H1 (cell line): ENCODE data around the gene PLA2G2E.

Experiments used
- CHD1 ChIP-seq: IDR thresholded peaks from 2 replicates; pipeline ENCODE4 v1.6.1; 2012; ENCODE audit warnings: low read depth, low read length, improper control_type of control experiment
- CTCF ChIP-seq, 3 experiments: IDR thresholded peaks; 1 replicate in 2 of 3; 2 replicates in 1 of 3; pipeline versions ENCODE4 v1.5.1 to v1.6.1; 2011; ENCODE audit warnings: low read length in 3 of 3, mild to moderate bottlenecking in 3 of 3, inconsistent platforms in 2 of 3, low read depth in 1 of 3, moderate library complexity in 1 of 3; ENCODE audit not compliant: insufficient read depth in 1 of 3; ENCODE audit errors: control extremely low read depth in 1 of 3
- GABPA ChIP-seq: IDR thresholded peaks from 2 replicates; pipeline ENCODE4 v1.6.1; 2011; ENCODE audit warnings: mild to moderate bottlenecking, low read length, moderate library complexity, borderline replicate concordance; ENCODE audit not compliant: insufficient read depth
- HDAC6 ChIP-seq: IDR thresholded peaks from one replicate; pipeline ENCODE4 v1.7.1; 2012; ENCODE audit warnings: low read depth, mild to moderate bottlenecking, inconsistent platforms, low read length, moderate library complexity
- JUND ChIP-seq: IDR thresholded peaks from 2 replicates; pipeline ENCODE4 v1.6.1; 2011; ENCODE audit warnings: mild to moderate bottlenecking, improper control_type of control experiment, low read length
- TF ChIP-seq, protein P1 (sequence below): IDR thresholded peaks from 2 replicates; pipeline ENCODE4 v1.6.1; 2011; ENCODE audit warnings: low read depth, mild to moderate bottlenecking, low read length; ENCODE audit not compliant: insufficient read depth

DNA sequence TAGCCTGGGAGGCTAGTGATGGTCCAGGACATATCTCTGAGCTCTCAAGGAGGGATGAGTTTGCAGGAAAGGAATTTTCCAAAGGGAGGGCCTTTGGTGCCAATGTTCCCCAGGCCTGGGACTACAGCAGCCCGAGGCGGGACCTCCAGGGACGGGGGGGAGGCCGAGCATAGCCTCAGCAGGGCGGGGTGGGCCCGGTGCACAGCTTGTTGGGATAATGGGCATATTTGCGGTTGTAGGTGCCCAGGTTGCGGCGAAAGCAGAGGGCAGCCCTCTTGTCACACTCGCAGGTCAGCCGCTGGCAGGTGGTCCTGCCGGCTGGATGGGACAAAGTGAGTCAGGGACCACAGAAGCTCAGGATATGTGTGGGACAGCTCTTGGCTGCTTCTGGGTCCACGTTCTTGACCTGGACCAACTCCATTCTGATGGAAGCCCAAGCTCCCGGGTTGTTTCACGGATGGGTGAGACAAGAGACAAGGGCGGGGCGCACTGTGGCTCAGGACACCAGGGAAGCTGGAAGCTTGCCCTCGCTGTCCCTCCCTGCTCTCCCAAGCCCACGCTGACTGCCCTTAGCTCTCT, 3.2 kb downstream of the PLA2G2E start:
- TF ChIP-seq JUND (no peak), CTCF (IDR thresholded peaks at IDR 0.05; ENCODE audit: control extremely low read depth in 1 of 3, insufficient read depth in 1 of 3, low read depth in 1 of 3, low read length in 3 of 3) (no peak), CHD1 (no peak), GABPA (no peak), HDAC6 (no peak)
- TF ChIP-seq, protein P1, sequence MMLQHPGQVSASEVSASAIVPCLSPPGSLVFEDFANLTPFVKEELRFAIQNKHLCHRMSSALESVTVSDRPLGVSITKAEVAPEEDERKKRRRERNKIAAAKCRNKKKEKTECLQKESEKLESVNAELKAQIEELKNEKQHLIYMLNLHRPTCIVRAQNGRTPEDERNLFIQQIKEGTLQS, result no peak
